HCT116 (cell line): ENCODE measurements around the gene CUEDC1. TPM values are rescaled to one million over a fixed set of nuclear protein-coding genes. Genes with fewer than 3 reads are reported as not detected.

Source experiments
- ATAC-seq: fragments of 200-7000 bp; cut with Tn5 transposase; 2 replicates; pipeline ENCODE4 v1.9.1; 2020; ENCODE audit warnings: mild to moderate bottlenecking, moderate library complexity
- BruUV-seq: library from RNA; stranded (reverse); fragments of 400-500 nt; replicated peaks from 2 replicates; lab custom pipeline; 2021; lab: Mats Ljungman, UMichigan
- CTCF ChIA-PET: fragments of 300-600 bp; sonication (Branson Sonifier 250); formaldehyde crosslinking; loops from one replicate; lab custom pipeline; 2021; ENCODE audit warnings: antibody characterized with exemption; lab: Charles Lee
- POLR2A ChIA-PET: fragments of 300-600, 350-600 bp; sonication (Branson Sonifier 250); formaldehyde crosslinking; loops from one replicate; lab custom pipeline; 2021; ENCODE audit warnings: antibody characterized with exemption; lab: Charles Lee
- RAD21 ChIA-PET, 2 experiments: fragments of 300-600 bp; sonication (Branson Sonifier 250); formaldehyde crosslinking; loops; one replicate each; lab custom pipeline; 2023; ENCODE audit warnings: low total read pairs in 2 of 2; ENCODE audit not compliant: uncharacterized antibody in 2 of 2, unreplicated experiment in 2 of 2, low non-redundant PET in 1 of 2; lab: Charles Lee
- DNase-seq: peaks from one replicate; pipeline ENCODE4 v3.0.0-alpha.2; 2010; ENCODE audit warnings: low read depth, low spot score
- H2AFZ ChIP-seq: fragments of 200-600 bp; shearing (Covaris generic), sonication (generic); 2 replicates; pipeline ENCODE4 v1.6.1; 2017; ENCODE audit warnings: low read depth, mixed run types, mixed read lengths, antibody characterized with exemption, low read length; ENCODE audit not compliant: poor library complexity, severe bottlenecking
- H3K27ac ChIP-seq: 2 replicates; pipeline ENCODE4 v1.5.1; 2012; ENCODE audit warnings: low read depth, low read length
- H3K27me3 ChIP-seq: fragments of 200-600 bp; sonication (generic); 2 replicates; pipeline ENCODE4 v1.6.1; 2016; ENCODE audit warnings: mixed run types, low read length, mixed read lengths; ENCODE audit not compliant: insufficient read depth
- H3K36me3 ChIP-seq, 2 experiments: fragments of 200-500 bp in 1 of 2; fragments of 200-600 bp in 1 of 2; sonication (Bioruptor generic) in 1 of 2; sonication (generic) in 1 of 2; 2 replicates each; pipeline versions ENCODE4 v1.5.1 to v1.6.1; 2014 to 2016; ENCODE audit warnings: low read length in 2 of 2, inconsistent platforms in 1 of 2, mixed read lengths in 1 of 2, mixed run types in 1 of 2; ENCODE audit not compliant: insufficient read depth in 2 of 2, control insufficient read depth in 1 of 2
- H3K4me1 ChIP-seq, 2 experiments: fragments of 200-600 bp in 1 of 2; sonication (generic) in 1 of 2; 2 replicates each; pipeline versions ENCODE4 v1.5.1 to v1.6.1; 2012 to 2017; ENCODE audit warnings: low read length in 2 of 2, inconsistent platforms in 1 of 2, mild to moderate bottlenecking in 1 of 2, mixed read lengths in 1 of 2, mixed run types in 1 of 2, moderate library complexity in 1 of 2; ENCODE audit not compliant: insufficient read depth in 2 of 2, control insufficient read depth in 1 of 2
- H3K4me2 ChIP-seq: fragments of 200-600 bp; sonication (generic); 2 replicates; pipeline ENCODE4 v1.6.1; 2017; ENCODE audit warnings: mixed run types, low read length, mixed read lengths
- H3K4me3 ChIP-seq, 2 experiments: fragments of 200-600 bp in 1 of 2; sonication (generic) in 1 of 2; replicated peaks in 1 of 2; 2 replicates each; pipeline ENCODE4 v1.5.1; 2011 to 2016; ENCODE audit warnings: low read length in 2 of 2, control low read depth in 1 of 2, low read depth in 1 of 2, mild to moderate bottlenecking in 1 of 2, mixed read lengths in 1 of 2, mixed run types in 1 of 2
- H3K79me2 ChIP-seq: fragments of 200-600 bp; sonication (generic); 2 replicates; pipeline ENCODE4 v1.6.1; 2017; ENCODE audit warnings: mild to moderate bottlenecking, mixed run types, low read length, moderate library complexity, mixed read lengths; ENCODE audit not compliant: insufficient read depth
- H3K9ac ChIP-seq: fragments of 200-600 bp; sonication (generic); 2 replicates; pipeline ENCODE4 v1.6.1; 2016; ENCODE audit warnings: low read length, mixed read lengths
- H3K9me2 ChIP-seq: fragments of 200-600 bp; sonication (generic), shearing (Covaris generic); 2 replicates; pipeline ENCODE4 v1.6.1; 2017; ENCODE audit warnings: mixed run types, mild to moderate bottlenecking, moderate library complexity; ENCODE audit not compliant: insufficient read depth
- H3K9me3 ChIP-seq, 2 experiments: fragments of 200-500 bp in 1 of 2; fragments of 200-600 bp in 1 of 2; sonication (Bioruptor generic) in 1 of 2; sonication (generic) in 1 of 2; 2 replicates each; pipeline ENCODE4 v1.6.1; 2014 to 2017; ENCODE audit warnings: low read length in 2 of 2, mixed read lengths in 2 of 2, inconsistent platforms in 1 of 2, low read depth in 1 of 2, mild to moderate bottlenecking in 1 of 2, mixed run types in 1 of 2, moderate library complexity in 1 of 2; ENCODE audit not compliant: control insufficient read depth in 1 of 2, insufficient read depth in 1 of 2
- H4K20me1 ChIP-seq: fragments of 200-600 bp; sonication (generic), shearing (Covaris generic); 2 replicates; pipeline ENCODE4 v1.6.1; 2017; ENCODE audit warnings: mixed run types, mild to moderate bottlenecking, moderate library complexity; ENCODE audit not compliant: insufficient read depth
- CTCF ChIP-seq, 3 experiments: fragments of 200-600 bp in 1 of 3; sonication (generic) in 1 of 3; IDR thresholded peaks in 2 of 3; conservative IDR thresholded peaks in 1 of 3; 2 replicates each; pipeline ENCODE4 v1.5.1; 2012 to 2017; ENCODE audit warnings: low read depth in 2 of 3, low read length in 2 of 3, antibody characterized with exemption in 1 of 3, borderline replicate concordance in 1 of 3, control low read depth in 1 of 3, mild to moderate bottlenecking in 1 of 3, mixed read lengths in 1 of 3, mixed run types in 1 of 3, moderate library complexity in 1 of 3; ENCODE audit not compliant: insufficient read depth in 1 of 3
- EZH2 ChIP-seq: fragments of 200-600 bp; sonication (generic); IDR thresholded peaks from 2 replicates; pipeline ENCODE4 v1.6.1; 2017; ENCODE audit warnings: antibody characterized with exemption, mixed run types
- FOSL1 ChIP-seq: IDR thresholded peaks from 2 replicates; pipeline ENCODE4 v1.6.1; 2012; ENCODE audit warnings: low read depth
- JUND ChIP-seq: IDR thresholded peaks from 2 replicates; pipeline ENCODE4 v1.6.1; 2012
- POLR2AphosphoS5 ChIP-seq: IDR thresholded peaks from 2 replicates; pipeline ENCODE4 v1.6.1; 2011; ENCODE audit warnings: mild to moderate bottlenecking, low read depth, low read length, moderate library complexity
- RAD21 ChIP-seq: IDR thresholded peaks from 2 replicates; pipeline ENCODE4 v1.6.1; 2012; ENCODE audit warnings: low read depth, mild to moderate bottlenecking
- SP1 ChIP-seq: IDR thresholded peaks from 2 replicates; pipeline ENCODE4 v1.6.1; 2012; ENCODE audit warnings: low read depth
- YY1 ChIP-seq: IDR thresholded peaks from 2 replicates; pipeline ENCODE4 v1.6.1; 2011; ENCODE audit warnings: low read length, low read depth, moderate library complexity, mild to moderate bottlenecking; ENCODE audit not compliant: insufficient replicate concordance; ENCODE audit errors: extremely low read depth
- ZBTB33 ChIP-seq: IDR thresholded peaks from 2 replicates; pipeline ENCODE4 v1.6.1; 2011; ENCODE audit warnings: mild to moderate bottlenecking, low read length, moderate library complexity; ENCODE audit not compliant: insufficient replicate concordance; ENCODE audit errors: extremely low read depth
- intact Hi-C: fragments of 100-400 bp; cut with micrococcal nuclease; formaldehyde crosslinking; loops from 2 replicates; pipeline ENCODE4 v1.10.0; 2022
- total RNA-seq: library from RNA; stranded (reverse); gene quantifications from one replicate; pipeline ENCODE4 v1.2.1, GENCODE V29; 2021; ENCODE audit not compliant: unreplicated experiment

The CUEDC1 gene
- total RNA-seq, 1 experiment from 2014 or later = 60.2 TPM

- no peak for ATAC-seq
- POLR2A ChIA-PET = interaction anchor here (0.7 kb wide), 1 partner anchor 16 kb away, joined by 3 read pairs; the partner anchor contains the start of gene CUEDC1
- intact Hi-C loops = no loop called here
Measured at GRCh38 chr17:57971572-57971971, 16.4 kb upstream of the CUEDC1 start.

GRCh38 chr17:57970710-57971109 is 15.5 kb upstream of the CUEDC1 start:
- H3K27me3 ChIP-seq = no peaks in the 10 kb centered on the region
- no peak for TF ChIP-seq ZBTB33
- peak; percentile 7; the same call in 1 of the 2 replicates for TF ChIP-seq POLR2AphosphoS5
- no peak for TF ChIP-seq EZH2
- TF ChIP-seq SP1 = no peak
- TF ChIP-seq FOSL1 = no peak
- no peak for TF ChIP-seq YY1
- no peak for TF ChIP-seq RAD21
- no peak for TF ChIP-seq CTCF (IDR thresholded peaks at IDR 0.05 in 2 of 3, conservative IDR thresholded peaks at IDR 0.05 in 1 of 3; ENCODE audit: borderline replicate concordance in 1 of 3, insufficient read depth in 1 of 3, low read depth in 2 of 3, low read length in 2 of 3)
- H2AFZ ChIP-seq = no peak overlapping the region
- no peak overlapping the region for H3K4me3 ChIP-seq
- H3K4me2 ChIP-seq = no peak overlapping the region
- POLR2A ChIA-PET = no interaction called here
- no peaks in the 10 kb centered on the region for H4K20me1 ChIP-seq
- RAD21 ChIA-PET = no interaction called here
- no peaks in the 10 kb centered on the region for H3K9me2 ChIP-seq
- no peak overlapping the region for H3K27ac ChIP-seq
- H3K4me1 ChIP-seq = peaks cover 0 to 7% of the 10 kb centered on the region in 2 experiments; a peak in 1 of 4 replicates
- ATAC-seq (peak; percentile 23; the same call in 1 of the 2 replicates), DNase-seq (no peak)
- no TSS peak for BruUV-seq
- H3K9ac ChIP-seq = no peak overlapping the region
- no peaks in the 10 kb centered on the region; the same call in 1 of the 2 replicates for H3K79me2 ChIP-seq
- H3K36me3 ChIP-seq = peaks cover 16 to 24% of the 10 kb centered on the region in 2 experiments
- intact Hi-C loops = no loop called here
- CTCF ChIA-PET = interaction anchor here (0.9 kb wide), 1 partner anchor 78 kb away, joined by 3 read pairs; no protein-coding TSS in a partner anchor
- no peaks in the 10 kb centered on the region for H3K9me3 ChIP-seq

More at GRCh38 chr17:57971572-57971971, 16.4 kb upstream of the CUEDC1 start:
- Histone ChIP-seq H3K27me3 (no peaks in the 10 kb centered on the region), H3K4me2 (no peak overlapping the region), H3K4me3 (no peak overlapping the region), H2AFZ (no peak overlapping the region), H3K27ac (no peak overlapping the region), H3K9ac (no peak overlapping the region), H3K9me2 (no peaks in the 10 kb centered on the region), H3K4me1 (peaks cover 0 to 7% of the 10 kb centered on the region in 2 experiments; a peak in 1 of 4 replicates), H3K79me2 (no peaks in the 10 kb centered on the region; the same call in 1 of the 2 replicates), H3K36me3 (peaks cover 22 to 32% of the 10 kb centered on the region in 2 experiments), H4K20me1 (no peaks in the 10 kb centered on the region), H3K9me3 (no peaks in the 10 kb centered on the region)
- no peak for TF ChIP-seq JUND
- no peak; the same call in 1 of the 2 replicates for TF ChIP-seq POLR2AphosphoS5
- no peak for DNase-seq
- ChIA-PET CTCF (no interaction called here), RAD21 (interaction anchor here in 1 of 2 experiments (0.7 kb wide), 1 partner anchor 111 kb away, joined by 3 read pairs; no protein-coding TSS in a partner anchor)
- BruUV-seq = no TSS peak
